ENCODE results near the gene FBXO24.

Gene FBXO24

DNA sequence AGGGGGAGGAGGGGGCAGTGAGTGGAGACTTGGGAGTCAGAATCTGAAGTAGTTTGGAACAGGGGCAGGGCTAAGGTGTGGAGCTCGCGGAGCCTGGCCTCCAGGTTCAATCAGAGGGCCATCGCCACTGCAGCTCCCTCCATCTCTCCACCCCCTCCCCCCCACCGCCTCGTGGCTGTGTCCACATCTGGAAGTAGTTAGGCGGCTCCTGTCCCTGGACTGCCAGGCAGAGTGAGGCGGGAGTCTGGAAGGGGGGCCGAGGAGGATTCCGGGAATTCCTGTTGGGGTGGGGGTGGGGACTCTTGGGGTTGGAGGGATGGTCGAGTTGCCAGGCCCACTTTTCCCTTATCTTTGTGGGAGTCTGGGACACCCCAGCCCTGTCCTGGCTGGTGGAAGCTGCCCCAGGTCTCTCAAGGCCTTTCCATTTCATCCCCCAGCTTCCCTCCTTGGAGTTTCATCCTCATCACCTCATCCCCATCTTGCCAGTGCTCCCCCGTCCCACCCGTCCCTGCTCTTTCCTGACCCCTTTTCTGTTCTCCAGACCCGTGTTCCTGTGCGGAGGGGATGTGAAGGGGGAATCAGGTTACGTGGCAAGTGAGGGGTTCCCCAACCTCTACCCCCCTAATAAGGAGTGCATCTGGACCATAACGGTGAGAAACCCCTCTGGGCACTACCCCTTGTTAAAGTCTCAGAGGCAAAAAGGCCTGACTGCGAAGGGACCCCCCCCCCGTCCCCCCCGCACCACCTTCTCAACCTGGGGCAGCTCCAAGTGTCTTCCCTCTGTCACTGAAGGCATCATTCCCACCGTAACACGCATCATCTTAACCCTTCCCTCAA lies 17.0 kb downstream of the FBXO24 start (continued):
- TF ChIP-seq, protein P1, sequence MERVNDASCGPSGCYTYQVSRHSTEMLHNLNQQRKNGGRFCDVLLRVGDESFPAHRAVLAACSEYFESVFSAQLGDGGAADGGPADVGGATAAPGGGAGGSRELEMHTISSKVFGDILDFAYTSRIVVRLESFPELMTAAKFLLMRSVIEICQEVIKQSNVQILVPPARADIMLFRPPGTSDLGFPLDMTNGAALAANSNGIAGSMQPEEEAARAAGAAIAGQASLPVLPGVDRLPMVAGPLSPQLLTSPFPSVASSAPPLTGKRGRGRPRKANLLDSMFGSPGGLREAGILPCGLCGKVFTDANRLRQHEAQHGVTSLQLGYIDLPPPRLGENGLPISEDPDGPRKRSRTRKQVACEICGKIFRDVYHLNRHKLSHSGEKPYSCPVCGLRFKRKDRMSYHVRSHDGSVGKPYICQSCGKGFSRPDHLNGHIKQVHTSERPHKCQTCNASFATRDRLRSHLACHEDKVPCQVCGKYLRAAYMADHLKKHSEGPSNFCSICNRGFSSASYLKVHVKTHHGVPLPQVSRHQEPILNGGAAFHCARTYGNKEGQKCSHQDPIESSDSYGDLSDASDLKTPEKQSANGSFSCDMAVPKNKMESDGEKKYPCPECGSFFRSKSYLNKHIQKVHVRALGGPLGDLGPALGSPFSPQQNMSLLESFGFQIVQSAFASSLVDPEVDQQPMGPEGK (tag by site-specific recombination; IDR thresholded peaks at IDR 0.05), result peak; percentile 66; the same call in 1 of the 2 replicates
- TF ChIP-seq KLF9 (tag by site-specific recombination; IDR thresholded peaks at IDR 0.05; ENCODE audit: low read depth) (peak; percentile 15; the same call in 1 of the 2 replicates), KLF1 (tag by site-specific recombination; IDR thresholded peaks at IDR 0.05) (no peak), WT1 (tag by site-specific recombination; IDR thresholded peaks at IDR 0.05) (peak; percentile 36; the same call in 1 of the 2 replicates), SP2 (tag by site-specific recombination; IDR thresholded peaks at IDR 0.05) (peak; percentile 75), ZFP41 (tag by site-specific recombination; IDR thresholded peaks at IDR 0.05; ENCODE audit: borderline replicate concordance) (no peak), ZNF366 (tag by site-specific recombination; conservative IDR thresholded peaks at IDR 0.05) (peak; percentile 72), ZNF670 (tag by site-specific recombination; IDR thresholded peaks at IDR 0.05; ENCODE audit: low read depth) (no peak), IKZF3 (tag by site-specific recombination; IDR thresholded peaks at IDR 0.05) (peak; percentile 72; the same call in 1 of the 2 replicates), SCRT1 (tag by site-specific recombination; IDR thresholded peaks at IDR 0.05; ENCODE audit: borderline replicate concordance) (no peak), ZNF600 (tag by site-specific recombination; IDR thresholded peaks at IDR 0.05) (peak; percentile 38; the same call in 1 of the 2 replicates), OSR2 (tag by site-specific recombination; IDR thresholded peaks at IDR 0.05) (peak; percentile 67; the same call in 1 of the 2 replicates), ZSCAN30 (tag by site-specific recombination; IDR thresholded peaks at IDR 0.05) (peak; percentile 88), ZNF10 (tag by site-specific recombination; IDR thresholded peaks at IDR 0.05) (0 out of 2 replicates have a peak, but pooled peaks have one; percentile 32)
- TF ChIP-seq, protein P2, sequence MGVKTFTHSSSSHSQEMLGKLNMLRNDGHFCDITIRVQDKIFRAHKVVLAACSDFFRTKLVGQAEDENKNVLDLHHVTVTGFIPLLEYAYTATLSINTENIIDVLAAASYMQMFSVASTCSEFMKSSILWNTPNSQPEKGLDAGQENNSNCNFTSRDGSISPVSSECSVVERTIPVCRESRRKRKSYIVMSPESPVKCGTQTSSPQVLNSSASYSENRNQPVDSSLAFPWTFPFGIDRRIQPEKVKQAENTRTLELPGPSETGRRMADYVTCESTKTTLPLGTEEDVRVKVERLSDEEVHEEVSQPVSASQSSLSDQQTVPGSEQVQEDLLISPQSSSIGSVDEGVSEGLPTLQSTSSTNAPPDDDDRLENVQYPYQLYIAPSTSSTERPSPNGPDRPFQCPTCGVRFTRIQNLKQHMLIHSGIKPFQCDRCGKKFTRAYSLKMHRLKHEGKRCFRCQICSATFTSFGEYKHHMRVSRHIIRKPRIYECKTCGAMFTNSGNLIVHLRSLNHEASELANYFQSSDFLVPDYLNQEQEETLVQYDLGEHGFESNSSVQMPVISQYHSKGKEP (tag by site-specific recombination; IDR thresholded peaks at IDR 0.05), result peak; percentile 40; the same call in 1 of the 2 replicates
- TF ChIP-seq, protein P3, sequence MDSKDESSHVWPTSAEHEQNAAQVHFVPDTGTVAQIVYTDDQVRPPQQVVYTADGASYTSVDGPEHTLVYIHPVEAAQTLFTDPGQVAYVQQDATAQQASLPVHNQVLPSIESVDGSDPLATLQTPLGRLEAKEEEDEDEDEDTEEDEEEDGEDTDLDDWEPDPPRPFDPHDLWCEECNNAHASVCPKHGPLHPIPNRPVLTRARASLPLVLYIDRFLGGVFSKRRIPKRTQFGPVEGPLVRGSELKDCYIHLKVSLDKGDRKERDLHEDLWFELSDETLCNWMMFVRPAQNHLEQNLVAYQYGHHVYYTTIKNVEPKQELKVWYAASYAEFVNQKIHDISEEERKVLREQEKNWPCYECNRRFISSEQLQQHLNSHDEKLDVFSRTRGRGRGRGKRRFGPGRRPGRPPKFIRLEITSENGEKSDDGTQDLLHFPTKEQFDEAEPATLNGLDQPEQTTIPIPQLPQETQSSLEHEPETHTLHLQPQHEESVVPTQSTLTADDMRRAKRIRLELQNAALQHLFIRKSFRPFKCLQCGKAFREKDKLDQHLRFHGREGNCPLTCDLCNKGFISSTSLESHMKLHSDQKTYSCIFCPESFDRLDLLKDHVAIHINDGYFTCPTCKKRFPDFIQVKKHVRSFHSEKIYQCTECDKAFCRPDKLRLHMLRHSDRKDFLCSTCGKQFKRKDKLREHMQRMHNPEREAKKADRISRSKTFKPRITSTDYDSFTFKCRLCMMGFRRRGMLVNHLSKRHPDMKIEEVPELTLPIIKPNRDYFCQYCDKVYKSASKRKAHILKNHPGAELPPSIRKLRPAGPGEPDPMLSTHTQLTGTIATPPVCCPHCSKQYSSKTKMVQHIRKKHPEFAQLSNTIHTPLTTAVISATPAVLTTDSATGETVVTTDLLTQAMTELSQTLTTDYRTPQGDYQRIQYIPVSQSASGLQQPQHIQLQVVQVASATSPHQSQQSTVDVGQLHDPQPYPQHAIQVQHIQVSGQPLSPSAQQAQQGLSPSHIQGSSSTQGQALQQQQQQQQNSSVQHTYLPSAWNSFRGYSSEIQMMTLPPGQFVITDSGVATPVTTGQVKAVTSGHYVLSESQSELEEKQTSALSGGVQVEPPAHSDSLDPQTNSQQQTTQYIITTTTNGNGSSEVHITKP (tag by site-specific recombination; IDR thresholded peaks at IDR 0.05), result peak; percentile 97
- TF ChIP-seq, protein P4, sequence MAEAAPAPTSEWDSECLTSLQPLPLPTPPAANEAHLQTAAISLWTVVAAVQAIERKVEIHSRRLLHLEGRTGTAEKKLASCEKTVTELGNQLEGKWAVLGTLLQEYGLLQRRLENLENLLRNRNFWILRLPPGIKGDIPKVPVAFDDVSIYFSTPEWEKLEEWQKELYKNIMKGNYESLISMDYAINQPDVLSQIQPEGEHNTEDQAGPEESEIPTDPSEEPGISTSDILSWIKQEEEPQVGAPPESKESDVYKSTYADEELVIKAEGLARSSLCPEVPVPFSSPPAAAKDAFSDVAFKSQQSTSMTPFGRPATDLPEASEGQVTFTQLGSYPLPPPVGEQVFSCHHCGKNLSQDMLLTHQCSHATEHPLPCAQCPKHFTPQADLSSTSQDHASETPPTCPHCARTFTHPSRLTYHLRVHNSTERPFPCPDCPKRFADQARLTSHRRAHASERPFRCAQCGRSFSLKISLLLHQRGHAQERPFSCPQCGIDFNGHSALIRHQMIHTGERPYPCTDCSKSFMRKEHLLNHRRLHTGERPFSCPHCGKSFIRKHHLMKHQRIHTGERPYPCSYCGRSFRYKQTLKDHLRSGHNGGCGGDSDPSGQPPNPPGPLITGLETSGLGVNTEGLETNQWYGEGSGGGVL (tag by site-specific recombination; IDR thresholded peaks at IDR 0.05), result peak; percentile 65; the same call in 1 of the 2 replicates
- TF ChIP-seq, protein P5, sequence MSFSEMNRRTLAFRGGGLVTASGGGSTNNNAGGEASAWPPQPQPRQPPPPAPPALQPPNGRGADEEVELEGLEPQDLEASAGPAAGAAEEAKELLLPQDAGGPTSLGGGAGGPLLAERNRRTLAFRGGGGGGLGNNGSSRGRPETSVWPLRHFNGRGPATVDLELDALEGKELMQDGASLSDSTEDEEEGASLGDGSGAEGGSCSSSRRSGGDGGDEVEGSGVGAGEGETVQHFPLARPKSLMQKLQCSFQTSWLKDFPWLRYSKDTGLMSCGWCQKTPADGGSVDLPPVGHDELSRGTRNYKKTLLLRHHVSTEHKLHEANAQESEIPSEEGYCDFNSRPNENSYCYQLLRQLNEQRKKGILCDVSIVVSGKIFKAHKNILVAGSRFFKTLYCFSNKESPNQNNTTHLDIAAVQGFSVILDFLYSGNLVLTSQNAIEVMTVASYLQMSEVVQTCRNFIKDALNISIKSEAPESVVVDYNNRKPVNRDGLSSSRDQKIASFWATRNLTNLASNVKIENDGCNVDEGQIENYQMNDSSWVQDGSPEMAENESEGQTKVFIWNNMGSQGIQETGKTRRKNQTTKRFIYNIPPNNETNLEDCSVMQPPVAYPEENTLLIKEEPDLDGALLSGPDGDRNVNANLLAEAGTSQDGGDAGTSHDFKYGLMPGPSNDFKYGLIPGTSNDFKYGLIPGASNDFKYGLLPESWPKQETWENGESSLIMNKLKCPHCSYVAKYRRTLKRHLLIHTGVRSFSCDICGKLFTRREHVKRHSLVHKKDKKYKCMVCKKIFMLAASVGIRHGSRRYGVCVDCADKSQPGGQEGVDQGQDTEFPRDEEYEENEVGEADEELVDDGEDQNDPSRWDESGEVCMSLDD (tag by site-specific recombination; IDR thresholded peaks at IDR 0.05), result peak; percentile 19; the same call in 1 of the 2 replicates
- TF ChIP-seq, protein P6, sequence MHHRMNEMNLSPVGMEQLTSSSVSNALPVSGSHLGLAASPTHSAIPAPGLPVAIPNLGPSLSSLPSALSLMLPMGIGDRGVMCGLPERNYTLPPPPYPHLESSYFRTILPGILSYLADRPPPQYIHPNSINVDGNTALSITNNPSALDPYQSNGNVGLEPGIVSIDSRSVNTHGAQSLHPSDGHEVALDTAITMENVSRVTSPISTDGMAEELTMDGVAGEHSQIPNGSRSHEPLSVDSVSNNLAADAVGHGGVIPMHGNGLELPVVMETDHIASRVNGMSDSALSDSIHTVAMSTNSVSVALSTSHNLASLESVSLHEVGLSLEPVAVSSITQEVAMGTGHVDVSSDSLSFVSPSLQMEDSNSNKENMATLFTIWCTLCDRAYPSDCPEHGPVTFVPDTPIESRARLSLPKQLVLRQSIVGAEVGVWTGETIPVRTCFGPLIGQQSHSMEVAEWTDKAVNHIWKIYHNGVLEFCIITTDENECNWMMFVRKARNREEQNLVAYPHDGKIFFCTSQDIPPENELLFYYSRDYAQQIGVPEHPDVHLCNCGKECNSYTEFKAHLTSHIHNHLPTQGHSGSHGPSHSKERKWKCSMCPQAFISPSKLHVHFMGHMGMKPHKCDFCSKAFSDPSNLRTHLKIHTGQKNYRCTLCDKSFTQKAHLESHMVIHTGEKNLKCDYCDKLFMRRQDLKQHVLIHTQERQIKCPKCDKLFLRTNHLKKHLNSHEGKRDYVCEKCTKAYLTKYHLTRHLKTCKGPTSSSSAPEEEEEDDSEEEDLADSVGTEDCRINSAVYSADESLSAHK (tag by site-specific recombination; IDR thresholded peaks at IDR 0.05), result no peak
